Cerebellar cortex (tissue), 1 donor: Measurements from ENCODE around the gene SMIM45.

Experiments used
- DNase-seq: peaks from one replicate; pipeline ENCODE4 v3.0.0-alpha.2; 2015; ENCODE audit warnings: low spot score

The SMIM45 gene

GRCh38 chr22:42001706-42002105 is 49.8 kb downstream of the SMIM45 start:
- no peak for DNase-seq

- no peak for DNase-seq
Observed at GRCh38 chr22:42007922-42008321, 56.0 kb downstream of the SMIM45 start.
